HG02610 (cell line): ENCODE data around the gene SEMA3F.

Experiments used
- ATAC-seq: cut with Tn5 transposase; IDR thresholded peaks from one replicate; pipeline ENCODE4 v1.9.1; 2021; ENCODE audit warnings: mild to moderate bottlenecking, moderate library complexity; ENCODE audit not compliant: unreplicated experiment

SEMA3F gene

GRCh38 chr3:50169232-50169832, 14.2 kb downstream of the SEMA3F start:
- ATAC-seq, result no peak

DNA sequence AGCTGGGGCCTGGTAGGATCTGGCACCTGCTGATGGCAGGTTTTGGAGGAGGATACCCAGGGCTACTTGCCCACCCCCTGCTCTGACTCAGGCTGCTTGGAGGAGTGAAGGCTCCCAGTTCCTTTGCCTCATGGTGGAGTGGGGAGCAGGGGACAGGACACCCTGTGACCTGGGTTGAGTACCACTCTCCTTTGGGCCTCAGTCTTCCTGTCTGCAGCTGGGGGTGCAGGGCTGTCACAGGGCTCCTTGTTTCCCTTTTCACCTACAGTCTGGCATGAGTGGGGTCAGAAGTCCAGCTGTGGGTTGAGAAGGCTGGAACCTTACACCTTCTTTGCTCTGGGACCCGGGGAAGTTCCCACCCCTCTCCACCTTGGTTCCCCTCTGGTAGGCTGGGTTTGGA, 14.7 kb downstream of the SEMA3F start:
- ATAC-seq, result no peak

DNA sequence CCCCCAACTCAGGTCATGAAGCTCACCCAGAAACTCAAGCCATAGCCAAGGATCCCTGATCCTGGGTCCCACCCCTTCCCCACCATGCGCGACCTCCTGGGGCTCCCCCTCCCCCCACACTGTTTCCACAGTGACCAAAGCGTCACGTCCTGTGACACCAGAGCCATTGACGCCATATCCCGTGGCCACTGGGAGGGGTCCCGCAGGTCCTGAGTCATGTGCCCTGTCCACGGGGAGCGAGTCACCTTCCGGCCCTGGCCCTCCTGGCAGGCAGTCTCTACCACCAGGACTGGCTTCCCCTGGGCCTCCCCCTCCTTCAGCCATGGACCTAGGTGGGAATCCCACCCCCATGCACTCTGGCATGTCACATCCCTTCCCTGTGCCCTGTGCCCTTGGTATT, 15.6 kb downstream of the SEMA3F start:
- ATAC-seq, result no peak

DNA sequence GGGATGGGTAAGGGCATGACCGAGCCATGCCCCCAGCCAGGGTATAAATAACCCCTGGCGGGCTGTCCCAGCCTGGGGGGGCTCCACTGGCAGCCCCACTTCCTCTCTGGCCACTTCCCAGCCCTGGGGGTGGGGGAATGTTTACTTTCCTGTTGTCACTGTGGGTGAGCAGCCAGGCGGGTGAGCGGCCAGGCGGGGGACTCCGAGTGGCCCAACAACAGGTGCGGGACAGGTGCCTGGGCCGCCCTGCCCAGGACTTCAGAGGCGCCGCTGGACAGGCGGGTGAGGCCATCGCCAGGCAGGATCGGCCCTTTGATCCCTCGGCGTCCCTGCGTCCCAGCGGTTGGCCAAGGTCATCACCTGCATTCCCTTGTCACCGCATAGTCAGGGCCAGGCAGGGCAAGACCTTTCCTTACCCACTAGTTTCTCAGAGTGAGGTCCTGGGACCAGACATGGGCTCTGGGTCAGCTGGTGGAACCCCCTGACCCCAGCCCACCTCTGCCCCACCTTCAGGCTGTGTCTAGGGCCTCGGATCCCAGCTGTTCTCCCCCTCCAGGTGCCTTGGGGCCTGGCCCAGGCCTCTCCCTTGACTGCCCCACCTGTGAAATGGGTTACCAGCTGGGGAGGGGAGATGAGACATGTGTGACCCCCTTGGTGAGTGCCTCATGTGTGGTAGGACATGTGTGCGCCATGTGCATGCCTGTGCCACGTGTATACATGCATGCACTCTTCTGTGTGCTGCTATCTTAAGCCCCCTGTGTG, 16.6 kb downstream of the SEMA3F start:
- no peak for ATAC-seq

DNA sequence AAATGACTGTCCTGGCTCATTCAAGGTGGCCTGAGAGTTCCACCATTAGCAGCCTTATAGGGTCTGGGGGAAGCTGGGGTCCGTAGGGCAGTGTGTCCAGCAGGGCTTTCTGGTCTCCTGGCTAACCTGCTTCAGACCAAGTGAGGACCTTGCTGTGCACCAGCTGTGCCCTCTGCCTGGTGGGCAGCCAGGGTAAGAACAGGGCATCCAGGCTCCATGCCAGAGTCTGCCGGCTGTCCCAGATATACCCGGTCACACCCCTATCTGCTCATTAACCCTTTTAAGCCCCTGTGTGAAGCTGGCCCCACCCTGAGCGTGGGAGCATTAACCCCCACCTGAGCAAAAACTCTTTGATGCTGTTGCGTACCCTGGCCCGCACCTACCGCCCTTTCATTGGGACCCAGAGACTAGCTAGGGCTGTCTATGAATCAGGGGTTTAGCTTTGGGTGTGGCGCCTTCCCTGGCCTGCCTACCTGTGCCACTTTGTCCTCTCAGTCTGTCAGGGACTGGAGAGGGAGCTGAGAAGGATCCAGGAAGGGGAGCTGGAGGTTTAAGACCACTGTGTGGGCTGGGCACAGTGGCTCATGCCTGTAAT, 17.6 kb downstream of the SEMA3F start:
- no peak for ATAC-seq

DNA sequence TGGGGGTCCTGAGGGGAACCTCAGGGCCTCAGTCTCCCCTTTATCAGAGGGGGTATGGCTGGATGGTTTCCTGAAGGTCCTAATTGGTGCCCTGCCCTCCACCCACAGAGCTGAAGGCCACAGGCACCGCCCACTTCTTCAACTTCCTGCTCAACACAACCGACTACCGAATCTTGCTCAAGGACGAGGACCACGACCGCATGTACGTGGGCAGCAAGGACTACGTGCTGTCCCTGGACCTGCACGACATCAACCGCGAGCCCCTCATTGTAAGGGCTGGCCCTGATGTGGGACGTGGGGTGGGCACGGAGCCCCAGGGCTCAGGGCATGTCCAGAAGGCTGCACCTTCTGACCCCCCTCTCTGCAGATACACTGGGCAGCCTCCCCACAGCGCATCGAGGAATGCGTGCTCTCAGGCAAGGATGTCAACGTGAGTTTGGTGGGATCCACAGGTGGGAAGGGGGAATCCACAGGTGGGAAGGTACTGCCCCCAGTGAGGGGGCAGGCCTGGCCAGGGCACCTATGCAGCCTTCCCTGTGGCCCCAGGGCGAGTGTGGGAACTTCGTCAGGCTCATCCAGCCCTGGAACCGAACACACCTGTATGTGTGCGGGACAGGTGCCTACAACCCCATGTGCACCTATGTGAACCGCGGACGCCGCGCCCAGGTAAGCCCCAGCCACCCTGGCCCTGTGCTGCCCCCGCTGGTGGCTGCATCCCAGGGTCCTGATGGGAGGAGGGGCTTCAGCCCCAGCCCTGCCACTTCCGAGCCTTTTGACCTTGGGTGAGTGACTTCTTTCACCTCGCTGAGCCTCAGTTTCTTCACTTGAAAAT, 18.8 kb downstream of the SEMA3F start:
- ATAC-seq, result no peak

DNA sequence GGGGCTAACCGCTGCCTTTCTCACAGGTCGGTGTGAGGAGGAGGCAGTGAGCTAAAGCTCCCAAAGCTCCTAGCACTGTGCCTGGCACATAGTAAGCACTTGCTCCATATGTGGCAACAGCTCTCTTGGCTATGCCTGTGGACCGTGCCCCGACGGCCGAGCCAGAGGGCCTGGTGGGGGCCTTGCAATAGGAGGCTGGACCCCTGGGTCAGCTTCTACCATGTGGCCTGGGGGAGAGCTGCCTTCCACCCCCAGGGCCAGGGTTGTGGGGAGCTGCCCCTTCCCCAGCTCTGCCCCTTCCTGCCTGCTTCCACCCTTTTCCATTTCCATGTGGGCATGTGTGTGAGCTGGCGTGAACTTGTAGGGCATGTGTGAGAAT, 19.4 kb downstream of the SEMA3F start:
- no peak for ATAC-seq

GRCh38 chr3:50174947-50175524, 19.9 kb downstream of the SEMA3F start:
- no peak for ATAC-seq

GRCh38 chr3:50177346-50177745, 22.2 kb downstream of the SEMA3F start:
- no peak for ATAC-seq

DNA sequence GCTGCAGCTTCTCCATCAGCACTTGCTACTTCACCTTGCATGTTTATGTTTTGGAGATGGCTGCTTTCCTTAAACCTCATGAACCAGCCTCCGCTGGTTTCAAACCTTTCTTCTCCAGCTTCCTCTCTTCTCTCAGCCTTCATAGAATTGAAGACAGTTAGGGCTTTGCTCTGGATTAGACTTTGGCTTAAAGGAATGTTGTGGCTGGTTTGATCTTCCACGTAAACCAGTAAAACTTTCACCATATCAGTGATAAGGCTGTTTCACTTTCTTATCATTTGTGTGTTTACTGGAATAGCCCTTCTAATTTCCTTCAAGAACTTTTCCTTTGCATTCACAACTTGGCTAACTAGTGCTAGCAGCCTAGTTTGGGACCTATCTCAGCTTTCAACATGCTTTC, 24.6 kb downstream of the SEMA3F start:
- ATAC-seq, result no peak

- no peak for ATAC-seq
These were observed 26.9 kb downstream of the SEMA3F start for GRCh38 chr3:50181985-50182384.

GRCh38 chr3:50182533-50183099, 27.5 kb downstream of the SEMA3F start:
- no peak for ATAC-seq

- ATAC-seq, result no peak
These were observed 28.6 kb downstream of the SEMA3F start for GRCh38 chr3:50183755-50184154.

GRCh38 chr3:50184242-50184978, 29.3 kb downstream of the SEMA3F start:
- no peak for ATAC-seq

- ATAC-seq, result no peak
These were observed 30.1 kb downstream of the SEMA3F start for GRCh38 chr3:50185230-50185629.

DNA sequence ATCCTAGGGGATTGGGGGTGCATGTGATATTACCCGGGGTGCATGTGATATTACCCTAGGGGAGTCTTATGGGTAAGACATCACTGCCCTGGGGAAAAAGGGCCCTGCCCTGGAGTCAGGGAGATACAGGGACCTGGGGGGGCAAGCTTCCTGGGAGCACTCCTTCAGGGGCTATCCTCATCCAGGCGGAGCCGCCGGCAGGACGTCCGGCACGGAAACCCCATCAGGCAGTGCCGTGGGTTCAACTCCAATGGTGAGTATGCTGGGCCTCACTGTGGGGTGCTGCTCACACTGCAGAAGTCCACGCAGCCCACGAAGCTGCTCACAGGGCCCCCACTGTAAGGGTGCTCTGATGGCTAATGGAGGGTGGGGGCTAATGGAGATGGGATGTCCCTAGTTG, 31.0 kb downstream of the SEMA3F start:
- ATAC-seq, result no peak

GRCh38 chr3:50187750-50188149, 32.6 kb downstream of the SEMA3F start:
- no peak for ATAC-seq

DNA sequence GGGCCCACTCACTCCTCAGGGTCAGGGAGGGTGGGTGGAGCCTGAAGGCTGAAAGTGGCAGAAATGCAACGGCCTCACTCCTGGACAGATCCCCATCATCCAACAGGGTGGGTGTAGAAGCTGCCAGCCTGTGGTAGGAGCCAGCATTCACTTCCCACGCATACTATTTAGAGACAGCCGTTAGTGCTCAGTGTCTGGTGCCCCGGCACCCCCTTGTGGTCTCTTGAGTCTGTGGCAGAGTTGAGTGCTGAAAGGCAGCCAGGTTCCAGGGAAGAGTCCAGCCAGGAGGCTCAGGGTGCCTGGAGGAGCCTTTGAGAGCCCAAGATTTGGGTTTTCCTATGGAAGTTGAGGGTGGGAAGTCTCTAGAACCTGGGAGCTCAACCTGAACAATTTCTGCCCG, 34.1 kb downstream of the SEMA3F start:
- no peak for ATAC-seq

GRCh38 chr3:50189989-50190388, 34.9 kb downstream of the SEMA3F start:
- ATAC-seq, result no peak
